CD4-positive, alpha-beta T cell treated with Interleukin-17A for 1 hour (primary cell): Measurements from ENCODE around the gene HPCAL1.
A peak's percentile ranks its signal among the peaks of the same experiment; 100 is the strongest.

Experiments used
- DNase-seq: peaks from one replicate; pipeline ENCODE4 v3.0.0-alpha.2; 2020

HPCAL1 gene

GRCh38 chr2:10392951-10393639, 90.4 kb downstream of the HPCAL1 start:
- no peak for DNase-seq

DNA sequence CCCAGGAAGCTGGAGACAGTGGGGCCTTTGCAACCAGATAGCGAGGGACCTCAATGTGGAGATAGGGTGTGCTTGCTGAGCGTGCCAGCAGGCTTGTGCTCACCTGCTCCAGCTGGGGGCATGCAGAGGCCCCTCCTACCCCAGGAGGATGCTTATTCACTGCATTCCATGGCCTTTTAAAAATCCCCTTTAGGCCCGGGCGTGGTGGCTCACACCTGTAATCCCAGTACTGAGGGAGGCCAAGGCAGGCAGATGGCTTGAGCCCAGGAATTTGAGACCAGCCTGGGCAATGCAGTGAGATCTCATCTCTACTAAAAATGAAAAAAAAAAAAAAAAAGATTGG, 90.9 kb downstream of the HPCAL1 start:
- DNase-seq, result no peak

GRCh38 chr2:10395893-10396292, 93.2 kb downstream of the HPCAL1 start:
- DNase-seq, result no peak

DNA sequence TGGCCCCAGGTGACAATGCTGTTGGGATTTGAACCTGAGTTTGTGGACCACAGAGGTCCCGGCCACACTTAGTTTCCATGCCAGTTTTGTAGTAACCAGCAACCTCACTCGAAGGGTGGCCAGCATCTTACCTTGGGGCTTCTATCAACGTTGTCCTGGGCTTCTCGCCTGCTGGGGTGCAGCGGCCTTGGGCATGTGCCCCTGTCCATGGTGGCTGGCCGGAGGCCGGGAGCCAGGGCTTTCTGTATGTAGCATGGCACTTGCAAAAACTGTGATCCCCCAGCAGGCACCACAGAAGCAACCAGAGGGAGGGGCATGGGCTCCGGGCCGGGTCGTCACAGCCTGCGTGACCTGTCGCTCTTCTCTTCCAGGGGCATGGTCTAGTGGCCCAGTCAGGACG, 93.8 kb downstream of the HPCAL1 start:
- DNase-seq, result no peak

DNA sequence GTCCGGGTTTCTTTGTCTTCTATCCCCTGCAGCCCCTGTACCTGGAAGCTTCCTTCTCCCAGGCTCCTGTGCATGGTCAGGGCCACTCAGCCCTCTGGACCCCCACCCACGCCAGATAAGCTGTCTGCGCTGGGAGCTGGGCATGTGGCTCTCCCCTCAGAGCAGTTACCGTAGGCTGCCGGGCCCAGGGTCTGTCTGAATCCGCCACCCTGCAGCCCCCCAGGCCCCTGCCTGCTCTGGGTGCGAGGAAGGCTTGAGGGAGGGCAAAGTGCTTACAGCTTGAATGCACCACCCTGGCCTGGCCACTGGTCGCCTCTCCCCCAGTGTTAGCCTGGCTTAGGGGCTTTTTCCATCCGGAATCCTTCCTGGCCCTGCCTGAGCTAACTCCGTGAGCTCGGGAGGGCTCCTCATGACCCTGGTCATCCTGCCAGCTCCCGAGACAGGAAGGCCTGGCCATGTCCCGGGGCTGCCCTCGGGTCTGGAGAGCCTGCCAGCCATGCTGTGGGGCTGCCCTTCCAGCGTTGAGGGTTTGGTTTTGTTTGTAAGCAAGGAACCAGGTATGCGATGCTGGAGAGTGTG, 94.7 kb downstream of the HPCAL1 start:
- DNase-seq, result no peak

DNA sequence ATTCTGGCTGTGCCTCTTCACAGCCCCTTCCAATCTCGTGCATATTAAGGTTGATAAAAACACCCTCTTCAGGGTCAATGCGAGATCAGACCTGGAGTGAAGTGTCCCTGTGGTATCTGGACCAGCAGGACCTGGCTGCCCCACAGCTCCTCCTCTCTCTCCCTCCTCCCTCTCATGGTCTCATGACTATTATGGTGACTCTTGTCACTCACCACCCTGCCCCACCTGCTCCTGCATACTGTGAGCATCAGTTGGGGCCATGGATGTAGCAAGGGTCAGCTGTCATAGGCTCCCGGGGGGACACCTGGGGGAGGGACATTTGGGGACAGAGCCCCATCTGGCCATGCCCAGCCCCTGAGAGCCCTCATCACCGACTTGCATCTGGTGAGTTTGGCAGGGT, 95.2 kb downstream of the HPCAL1 start:
- no peak for DNase-seq

DNA sequence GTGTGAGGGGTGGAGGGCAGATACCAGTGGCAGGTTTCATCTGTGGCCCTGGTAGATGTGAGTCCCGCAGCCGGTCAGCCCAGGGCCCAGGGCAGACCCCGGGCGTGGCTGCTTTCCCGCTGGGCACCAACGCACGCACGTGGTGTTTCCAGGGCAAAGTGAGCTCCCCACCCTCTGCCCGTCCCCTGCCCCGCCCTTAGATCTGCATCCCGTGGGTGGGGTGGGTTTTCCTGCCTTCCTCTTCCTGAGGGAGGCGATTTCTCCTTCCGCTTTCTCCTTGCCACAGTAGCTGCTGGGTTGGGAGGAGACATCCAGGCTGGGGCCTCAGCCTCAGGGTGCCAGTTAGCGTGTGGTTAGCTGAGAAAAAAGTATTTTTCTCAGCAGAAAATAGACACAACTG, 95.8 kb downstream of the HPCAL1 start:
- DNase-seq, result no peak

- no peak for DNase-seq
Measured at GRCh38 chr2:10399358-10399757, 96.7 kb downstream of the HPCAL1 start.

DNA sequence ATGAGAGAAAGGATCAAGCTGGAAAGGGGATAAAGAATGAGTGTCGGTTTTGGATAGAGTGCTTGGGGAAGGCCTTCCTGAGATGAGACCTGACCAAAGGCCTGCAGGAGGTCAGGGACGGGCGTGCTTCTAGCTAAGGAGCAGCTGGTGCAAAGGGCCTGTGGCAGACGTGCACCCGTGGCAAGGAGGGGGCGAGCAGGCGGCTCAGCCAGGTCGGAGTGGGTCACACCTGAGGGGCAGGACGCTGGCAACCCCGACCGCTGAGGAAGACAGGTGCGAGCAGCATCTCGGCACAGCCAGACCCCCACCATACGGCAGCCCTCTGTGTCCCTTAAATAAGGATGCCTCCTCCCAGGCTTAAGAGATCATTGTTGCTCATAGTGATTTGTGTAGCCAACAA, 97.3 kb downstream of the HPCAL1 start:
- no peak for DNase-seq

- DNase-seq, result peak; percentile 31
Measured at GRCh38 chr2:10400568-10400977, 97.9 kb downstream of the HPCAL1 start.

DNA sequence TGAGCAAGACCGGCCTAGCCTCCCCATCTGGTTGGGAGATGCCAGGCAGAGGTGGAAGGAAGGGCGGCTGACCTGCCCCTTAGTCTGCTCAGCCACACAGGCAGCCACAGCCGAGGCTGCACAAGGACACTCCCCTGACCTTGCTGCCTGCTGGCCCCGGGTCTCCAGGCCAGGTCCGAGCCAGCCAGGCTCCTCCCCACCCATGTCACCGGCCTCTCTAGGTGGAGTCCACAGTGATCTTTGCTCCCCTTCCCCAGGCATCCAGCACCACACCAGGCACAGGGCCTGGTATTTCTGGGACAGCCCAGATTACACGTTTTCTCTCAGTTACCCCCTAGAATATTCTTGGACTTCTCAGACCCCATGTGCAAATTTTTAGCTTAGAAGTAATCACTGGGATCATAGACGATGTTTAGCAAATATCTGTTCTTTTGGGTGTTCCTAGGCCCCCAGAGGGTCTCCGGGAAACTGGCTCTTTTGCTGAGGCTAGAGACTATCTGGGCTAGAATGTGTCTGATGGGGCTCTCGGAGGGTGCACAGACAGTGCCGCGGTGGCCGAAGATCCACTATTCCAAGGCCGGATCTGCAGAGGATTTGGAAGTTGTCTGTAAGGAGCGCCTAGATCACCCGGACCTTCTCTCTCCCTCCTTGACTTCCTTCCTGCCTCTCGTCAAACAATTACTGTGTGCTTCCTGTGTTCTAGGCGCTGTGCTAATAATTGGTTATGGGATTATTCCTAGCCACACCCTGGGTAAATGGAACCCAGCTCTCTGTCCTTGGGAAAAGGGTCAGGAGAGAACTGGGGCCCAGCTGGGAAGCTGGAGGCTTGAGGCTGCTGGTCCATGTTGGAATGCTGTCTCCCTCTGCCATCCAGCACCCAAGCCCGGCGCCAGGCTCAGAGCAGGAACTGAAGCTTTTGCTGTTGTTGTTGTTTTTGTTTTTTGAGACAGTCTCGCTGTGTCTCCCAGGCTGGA, 98.6 kb downstream of the HPCAL1 start:
- no peak for DNase-seq

- DNase-seq, result no peak
Measured at GRCh38 chr2:10402062-10402585, 99.4 kb downstream of the HPCAL1 start.

GRCh38 chr2:10402653-10403215, 100.0 kb downstream of the HPCAL1 start:
- no peak for DNase-seq

DNA sequence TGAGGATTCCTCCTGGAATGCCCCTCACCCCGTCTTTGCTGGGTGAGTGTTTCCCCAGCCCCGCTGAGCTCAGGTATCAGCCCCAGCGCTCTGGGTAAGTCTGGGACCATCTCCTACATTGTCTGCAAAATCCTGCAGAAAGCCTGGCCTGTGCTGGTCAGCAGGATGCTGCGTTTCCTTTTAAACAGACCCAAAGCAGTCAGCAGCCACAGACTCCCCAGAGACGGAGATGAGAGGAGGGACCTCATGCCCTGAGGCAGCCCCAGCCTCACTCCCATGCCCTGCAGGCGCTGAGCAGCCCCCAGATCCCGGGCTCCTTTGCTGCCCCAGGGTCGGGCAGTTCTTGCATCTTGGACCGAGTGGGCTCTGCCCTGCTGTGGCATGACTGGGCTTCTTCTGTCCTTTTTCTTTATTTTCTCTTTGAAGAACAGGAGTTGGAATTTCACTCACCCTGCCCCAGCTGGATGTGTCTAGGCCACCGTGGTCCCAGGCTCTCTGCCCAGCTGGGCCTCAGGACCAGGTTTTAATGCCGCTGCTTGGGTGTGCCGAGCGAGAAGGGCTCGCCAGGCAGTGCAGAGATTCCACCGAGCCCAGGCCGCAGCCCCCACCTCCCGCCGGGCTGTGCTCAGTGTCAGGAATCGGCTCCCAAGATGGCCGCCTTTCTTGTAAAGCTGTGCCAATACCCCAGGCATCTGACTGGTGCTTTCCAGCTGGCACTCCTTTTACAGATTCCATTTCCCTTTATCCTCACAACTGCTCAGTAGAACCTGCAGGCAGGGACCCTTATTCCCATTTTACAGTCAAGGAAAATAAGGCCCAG, 101.8 kb downstream of the HPCAL1 start:
- DNase-seq, result no peak

DNA sequence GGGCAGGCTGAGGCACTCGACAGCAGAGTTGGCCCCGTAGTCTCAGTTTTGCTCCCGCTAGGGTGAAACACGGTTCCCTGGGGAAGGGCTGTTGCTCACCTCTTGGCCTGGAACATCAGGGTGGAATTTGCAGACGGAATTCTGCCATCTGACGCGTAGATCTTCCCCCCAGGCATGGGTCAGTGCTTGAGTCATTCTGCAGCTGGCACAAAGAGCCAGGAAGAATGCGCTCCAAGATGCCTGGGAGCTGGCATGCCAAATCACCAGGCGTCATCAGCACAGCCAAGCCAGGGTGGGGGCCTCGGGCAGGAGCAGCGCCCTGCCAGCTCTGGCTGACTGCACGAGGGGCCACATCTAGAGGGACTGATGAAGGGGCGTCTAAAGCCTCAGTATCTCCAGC, 102.7 kb downstream of the HPCAL1 start:
- DNase-seq, result no peak

- no peak for DNase-seq
Measured at GRCh38 chr2:10406016-10406415, 103.3 kb downstream of the HPCAL1 start.

DNA sequence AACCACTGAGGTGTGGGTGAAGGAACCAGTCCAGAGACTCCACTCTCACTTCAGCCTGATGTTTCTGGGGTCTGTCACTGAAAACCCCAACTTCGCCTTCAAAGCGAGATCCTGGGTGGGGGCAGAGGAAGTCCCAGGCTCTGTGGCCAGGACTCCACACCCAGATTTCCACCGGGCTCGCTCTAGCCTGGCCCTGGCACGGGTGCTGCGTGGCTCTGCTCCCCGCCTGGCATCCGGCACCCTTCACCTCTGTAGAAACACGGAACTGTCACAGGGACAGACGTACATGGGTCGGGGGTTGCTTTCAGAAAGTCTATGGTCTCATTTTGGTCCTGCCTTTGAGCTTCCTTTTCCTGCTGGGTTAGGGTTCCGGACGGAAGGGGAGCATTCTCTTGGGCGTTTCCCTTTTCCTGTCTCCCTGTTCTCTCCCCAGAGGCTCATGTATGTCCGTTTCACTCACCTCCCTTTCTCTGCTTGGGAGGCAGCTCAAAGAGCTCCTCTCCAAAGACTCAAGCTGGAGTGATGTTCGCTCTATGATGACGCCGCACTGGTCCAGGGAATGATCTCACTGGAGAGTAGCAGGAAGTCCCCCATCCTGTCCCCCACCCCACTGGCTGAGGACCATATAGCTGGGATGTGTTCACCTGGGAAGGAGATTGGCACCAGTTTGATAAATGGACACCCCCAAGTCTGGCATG, 103.9 kb downstream of the HPCAL1 start:
- no peak for DNase-seq

DNA sequence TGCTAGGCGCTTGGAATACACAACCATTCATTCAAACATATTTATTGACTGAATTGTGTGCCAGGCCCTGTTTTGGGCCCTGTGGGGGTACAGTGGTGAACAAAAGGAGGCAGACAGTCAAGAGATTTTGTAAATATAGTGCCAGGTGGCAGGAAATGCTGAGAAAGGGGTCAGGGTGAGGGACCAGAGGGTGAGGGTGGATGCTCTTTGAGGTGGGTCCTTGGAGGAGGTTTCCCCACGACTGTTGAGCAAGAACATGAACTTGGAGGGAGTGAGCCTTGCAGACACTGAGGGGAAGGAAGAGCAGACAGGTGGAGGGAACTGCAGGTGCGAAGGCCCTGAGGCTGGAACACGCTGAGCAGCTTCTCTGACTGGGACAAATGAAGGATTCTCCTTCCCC, 104.7 kb downstream of the HPCAL1 start:
- DNase-seq, result no peak

GRCh38 chr2:10407841-10408648, 105.3 kb downstream of the HPCAL1 start:
- DNase-seq, result peak; percentile 59

- peak; percentile 86 for DNase-seq
Measured at GRCh38 chr2:10408649-10409579, 106.2 kb downstream of the HPCAL1 start.
